Adrenal gland (tissue), 12 donors: Measurements from ENCODE around the gene SLC5A5. TPM values are rescaled to one million over a fixed set of nuclear protein-coding genes. Genes with fewer than 3 reads are reported as not detected.

Source experiments
- DNase-seq, 7 donors: peaks; one replicate each; pipeline ENCODE4 v3.0.0-alpha.2; 2019 to 2020
- H3K27ac ChIP-seq, 5 donors: fragments of 200-600 bp; sonication (generic) in 4 of 5; 1 replicate in 3 of 5; 2 replicates in 2 of 5; pipeline versions ENCODE4 v1.5.1 to v1.8.0; 2016 to 2020; ENCODE audit warnings: mild to moderate bottlenecking in 1 of 5
- H3K27me3 ChIP-seq: fragments of 200-600 bp; 2 replicates; pipeline ENCODE4 v1.8.0; 2021
- H3K36me3 ChIP-seq, 2 donors: fragments of 200-600 bp; replicated peaks in 1 of 2; 1 replicate in 1 of 2; 2 replicates in 1 of 2; pipeline versions ENCODE4 v1.5.1 to v1.8.0; 2018 to 2022
- H3K4me1 ChIP-seq, 2 donors: fragments of 200-600 bp; replicated peaks in 1 of 2; 1 replicate in 1 of 2; 2 replicates in 1 of 2; pipeline versions ENCODE4 v1.5.1 to v1.8.0; 2018 to 2021
- H3K4me3 ChIP-seq, 4 donors: fragments of 200-600 bp; sonication (generic) in 3 of 4; one replicate each; pipeline ENCODE4 v1.5.1; 2016 to 2018
- H3K9me3 ChIP-seq, 3 donors: fragments of 200-600 bp; sonication (generic) in 1 of 3; replicated peaks in 1 of 3; 1 replicate in 2 of 3; 2 replicates in 1 of 3; pipeline versions ENCODE4 v1.5.1 to v1.8.0; 2016 to 2021
- POLR2A ChIP-seq, 2 donors: fragments of 450-650 bp; IDR thresholded peaks; one replicate each; pipeline ENCODE4 v1.6.1; 2017; ENCODE audit warnings: antibody characterized with exemption in 2 of 2, mild to moderate bottlenecking in 2 of 2, moderate library complexity in 1 of 2
- WGBS, 4 donors: extraction: QIAGEN DNeasy Blood & Tissue Kit in 2 of 4; methylation state at CpG; one replicate each; pipeline versions ENCODE4 v1.1.5 to v1.1.7; 2013 to 2017; 5-methylcytosine and 5-hydroxymethylcytosine counted together
- intact Hi-C, 2 donors: fragments of 100-400 bp; cut with DNase I; formaldehyde crosslinking; loops; one replicate each; pipeline versions ENCODE4 v1.14.1 to v1.15.0; 2022 to 2023
- polyA plus RNA-seq, 3 donors: library from polyadenylated mRNA; stranded (reverse); fragments of 200-250 nt in 2 of 3; fragments of 350-450 nt in 1 of 3; fragmentation: Illumina TruSeq in 1 of 3; extraction: RNeasy Lipid Tissue Mini Kit (QIAGEN cat#74804) in 1 of 3; gene quantifications; one replicate each; pipeline ENCODE4 v1.2.3, GENCODE V29; 2013 to 2014
- total RNA-seq, 9 donors: library from RNA; depleted of rRNA in 4 of 9; stranded (reverse); fragments of >200 nt in 4 of 9; fragments of 120-200 nt in 1 of 9; fragmentation: NEBNext Ultra II Directional in 1 of 9; extraction: Animal tissue kit (Norgen Biotek cat#: 25700) in 1 of 9; gene quantifications; one replicate each; pipeline versions ENCODE4 v1.1.0 to v1.2.4, GENCODE V29; 2013 to 2023
- TF ChIP-seq, protein P1 (sequence below), 6 experiments: fragments of 450-650 bp in 4 of 6; fragments of 200-600 bp in 2 of 6; sonication (generic) in 1 of 6; IDR thresholded peaks; 1 replicate in 5 of 6; 2 replicates in 1 of 6; pipeline versions ENCODE4 v1.5.1 to v1.8.0; 2016 to 2021; ENCODE audit warnings: antibody characterized with exemption in 6 of 6, mild to moderate bottlenecking in 2 of 6, moderate library complexity in 1 of 6
- donor health status: healthy with polysubstance abuse.
- donor health status: Bipolar disorder and iron deficiency.
- donor health status: DM: yes; HTN: yes; CAD: no.
- donor health status: DM: no; HTN: no; CAD: no.
- donor health status: DM: no; HTN: no; CAD: no.
- donor health status: DM: yes; HTN: yes; CAD: no.

The SLC5A5 gene
- total and polyA plus RNA-seq, 12 donors: 0.03 TPM; not detected in 11

DNA sequence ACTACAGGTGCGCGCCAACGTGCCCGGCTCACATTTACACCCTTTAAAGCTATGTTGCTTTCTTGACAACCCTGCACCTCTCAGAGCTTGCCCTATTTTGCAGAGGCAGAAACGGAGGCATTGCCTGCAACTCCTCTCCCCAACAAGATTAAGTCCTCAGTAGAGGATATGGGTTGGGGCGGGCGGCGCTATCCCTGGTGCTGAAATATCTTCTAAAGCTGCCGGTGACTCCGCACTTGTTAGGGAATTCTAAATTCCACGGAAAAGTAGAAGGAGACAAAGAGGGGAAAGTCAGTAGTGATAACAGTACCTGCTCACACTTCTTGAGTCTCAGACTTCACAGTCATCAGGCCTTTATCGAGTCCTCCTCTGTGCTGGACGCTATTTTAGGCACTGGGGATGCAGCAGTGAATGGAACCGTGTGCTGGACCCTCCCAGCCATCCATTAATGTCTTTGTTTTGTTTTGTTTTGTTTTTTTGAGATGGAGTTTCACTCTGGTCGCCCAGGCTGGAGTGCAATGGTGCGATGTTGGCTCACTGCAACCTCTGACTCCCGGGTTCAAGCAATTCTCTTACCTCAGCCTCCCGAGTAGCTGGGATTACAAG, 18.0 kb downstream of the SLC5A5 start:
- WGBS, 4 donors: 21 to 36% (median 27%) methylated on average over 18 of the region's 18 CpGs
- H3K4me1 ChIP-seq: no peaks in the 10 kb centered on the region
- intact Hi-C loops: no loop called here

DNA sequence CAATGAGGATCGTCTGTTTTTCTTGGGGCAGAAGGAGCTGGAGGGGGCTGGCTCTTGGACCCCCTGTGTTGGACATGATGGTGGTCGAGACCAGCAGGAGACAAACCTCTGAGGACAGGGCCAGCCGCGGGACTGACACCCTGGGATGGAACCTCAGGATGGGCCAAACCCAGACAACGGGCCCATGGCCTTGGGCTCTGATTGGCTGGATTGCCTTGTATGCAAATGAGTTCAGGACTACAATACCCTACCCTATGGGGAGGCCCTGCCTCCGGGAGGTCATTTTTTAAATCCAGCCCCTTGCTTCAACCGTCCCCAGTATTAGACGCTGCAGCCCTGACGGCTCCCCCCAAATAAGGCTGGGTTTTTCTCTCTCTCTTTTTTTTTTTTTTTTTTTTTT, 22.0 kb downstream of the SLC5A5 start:
- Histone ChIP-seq H3K4me3 (no peak overlapping the region), H3K4me1 (no peaks in the 10 kb centered on the region), H3K27ac (no peak overlapping the region), H3K9me3 (no peaks in the 10 kb centered on the region), H3K27me3 (peaks cover 5% of the 10 kb centered on the region), H3K36me3 (no peaks in the 10 kb centered on the region)
- TF ChIP-seq, protein P1, sequence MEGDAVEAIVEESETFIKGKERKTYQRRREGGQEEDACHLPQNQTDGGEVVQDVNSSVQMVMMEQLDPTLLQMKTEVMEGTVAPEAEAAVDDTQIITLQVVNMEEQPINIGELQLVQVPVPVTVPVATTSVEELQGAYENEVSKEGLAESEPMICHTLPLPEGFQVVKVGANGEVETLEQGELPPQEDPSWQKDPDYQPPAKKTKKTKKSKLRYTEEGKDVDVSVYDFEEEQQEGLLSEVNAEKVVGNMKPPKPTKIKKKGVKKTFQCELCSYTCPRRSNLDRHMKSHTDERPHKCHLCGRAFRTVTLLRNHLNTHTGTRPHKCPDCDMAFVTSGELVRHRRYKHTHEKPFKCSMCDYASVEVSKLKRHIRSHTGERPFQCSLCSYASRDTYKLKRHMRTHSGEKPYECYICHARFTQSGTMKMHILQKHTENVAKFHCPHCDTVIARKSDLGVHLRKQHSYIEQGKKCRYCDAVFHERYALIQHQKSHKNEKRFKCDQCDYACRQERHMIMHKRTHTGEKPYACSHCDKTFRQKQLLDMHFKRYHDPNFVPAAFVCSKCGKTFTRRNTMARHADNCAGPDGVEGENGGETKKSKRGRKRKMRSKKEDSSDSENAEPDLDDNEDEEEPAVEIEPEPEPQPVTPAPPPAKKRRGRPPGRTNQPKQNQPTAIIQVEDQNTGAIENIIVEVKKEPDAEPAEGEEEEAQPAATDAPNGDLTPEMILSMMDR (IDR thresholded peaks at IDR 0.05): no peak
- TF ChIP-seq POLR2A (IDR thresholded peaks at IDR 0.05): no peak
- intact Hi-C loops: no loop called here
- DNase-seq: no peak
- WGBS, 4 donors: 68 to 79% (median 74%) methylated on average over 8 to 9 of the region's 9 CpGs

More for the DNA sequence above, 18.0 kb downstream of the SLC5A5 start:
- Histone ChIP-seq H3K36me3 (no peaks in the 10 kb centered on the region), H3K27me3 (no peaks in the 10 kb centered on the region), H3K4me3 (no peak overlapping the region), H3K27ac (no peak overlapping the region), H3K9me3 (no peaks in the 10 kb centered on the region)
- TF ChIP-seq POLR2A (IDR thresholded peaks at IDR 0.05): no peak
- TF ChIP-seq, protein P1 (IDR thresholded peaks at IDR 0.05): no peak
- peak in 4 of 7 donors; percentile 38 to 52 (median 42) for DNase-seq

DNA sequence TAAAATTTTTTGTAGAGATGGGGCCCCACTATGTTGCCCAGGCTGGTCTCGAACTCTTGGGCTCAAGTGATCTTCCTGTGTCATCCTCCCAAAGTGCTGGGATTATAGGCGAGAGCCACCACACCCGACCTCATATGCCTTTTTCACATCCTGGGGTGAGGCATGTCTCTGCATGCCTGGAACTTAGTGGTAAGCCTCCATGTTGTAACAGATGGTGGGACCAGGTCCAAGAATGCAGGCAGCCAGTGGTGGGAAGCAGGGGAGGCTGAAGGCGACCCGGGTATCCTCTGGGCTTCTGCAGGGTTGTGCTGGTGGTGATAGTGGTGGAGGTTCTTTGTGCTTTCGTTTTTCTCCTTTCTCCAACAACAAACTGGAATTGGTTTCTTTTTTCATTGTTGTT, 31.0 kb downstream of the SLC5A5 start:
- no peak for TF ChIP-seq POLR2A (IDR thresholded peaks at IDR 0.05)
- TF ChIP-seq, protein P1 (IDR thresholded peaks at IDR 0.05): no peak
- WGBS, 4 donors: 60 to 66% (median 63%) methylated on average over 6 of the region's 6 CpGs
- Histone ChIP-seq H3K27me3 (no peaks in the 10 kb centered on the region), H3K27ac (no peak overlapping the region), H3K36me3 (no peaks in the 10 kb centered on the region), H3K4me1 (no peaks in the 10 kb centered on the region), H3K4me3 (no peak overlapping the region), H3K9me3 (no peaks in the 10 kb centered on the region)
- no peak for DNase-seq
- intact Hi-C loops: no loop called here

DNA sequence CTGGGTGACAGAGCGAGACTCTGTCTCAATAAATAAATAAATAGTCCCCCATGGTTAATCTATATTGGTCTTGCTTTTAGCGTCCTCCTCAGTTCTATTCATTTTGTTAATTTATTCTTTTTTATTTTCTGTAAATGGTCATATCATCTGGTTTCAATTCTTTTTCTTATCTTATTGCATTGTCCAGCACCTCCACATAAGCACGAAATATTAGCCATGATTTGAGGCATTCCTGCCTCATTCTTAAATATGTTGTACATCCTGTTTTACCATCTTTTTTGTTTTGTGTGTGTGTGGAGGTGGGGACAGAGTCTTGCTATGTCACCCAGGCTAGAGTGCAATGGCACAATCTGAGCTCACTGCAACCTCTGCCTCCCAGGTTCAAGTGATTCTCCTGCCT, 36.5 kb downstream of the SLC5A5 start:
- no peak for DNase-seq
- no peak for TF ChIP-seq POLR2A (IDR thresholded peaks at IDR 0.05)
- TF ChIP-seq, protein P1 (IDR thresholded peaks at IDR 0.05): no peak
- H3K36me3 ChIP-seq: no peaks in the 10 kb centered on the region
- intact Hi-C loops: no loop called here
- H3K27ac ChIP-seq: no peak overlapping the region
- no peak overlapping the region for H3K4me3 ChIP-seq
- no peaks in the 10 kb centered on the region for H3K27me3 ChIP-seq
- no peaks in the 10 kb centered on the region for H3K4me1 ChIP-seq
- 77 to 88% (median 87%) methylated on average over 3 of the region's 3 CpGs for WGBS, 4 donors
- peaks cover 0 to 4% (median 0%) of the 10 kb centered on the region in 3 donors for H3K9me3 ChIP-seq
